Cortex of kidney (tissue), 1 donor: ENCODE data around the gene IGSF3.

Experiments used
- DNase-seq: peaks from one replicate; lab custom pipeline; 2025; lab: John Stamatoyannopoulos, UW

The IGSF3 gene

DNA sequence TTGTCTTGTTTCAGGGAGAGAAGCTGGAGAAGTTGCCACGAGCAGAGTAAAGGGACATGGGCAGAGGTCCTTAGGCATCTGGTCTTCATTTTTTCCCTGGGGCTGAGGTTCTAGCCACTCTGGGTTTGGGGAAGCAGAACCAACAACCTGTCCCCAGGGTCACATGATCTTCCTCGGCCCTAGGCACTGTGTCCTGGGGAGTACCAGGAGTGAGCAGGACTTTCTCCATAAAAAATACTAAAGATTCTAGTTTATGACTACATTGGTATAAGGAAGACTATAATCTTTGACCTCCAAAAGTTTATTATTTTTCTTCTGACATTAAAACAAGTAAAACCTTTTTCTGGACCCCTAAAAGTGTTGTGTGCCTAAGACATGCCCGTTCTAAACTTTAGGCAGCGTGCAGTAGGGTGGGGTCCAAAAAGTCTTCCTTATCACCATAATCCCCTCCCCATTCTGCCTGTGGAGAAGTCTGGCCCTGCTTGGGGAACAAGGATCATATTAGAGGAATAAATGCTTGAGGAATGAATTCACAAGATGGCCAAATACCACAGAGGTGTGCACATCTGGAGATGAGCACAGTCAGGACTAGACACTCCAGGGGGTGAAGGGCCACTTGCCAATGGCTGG is 19.3 kb upstream of the IGSF3 start:
- DNase-seq, result no peak

DNA sequence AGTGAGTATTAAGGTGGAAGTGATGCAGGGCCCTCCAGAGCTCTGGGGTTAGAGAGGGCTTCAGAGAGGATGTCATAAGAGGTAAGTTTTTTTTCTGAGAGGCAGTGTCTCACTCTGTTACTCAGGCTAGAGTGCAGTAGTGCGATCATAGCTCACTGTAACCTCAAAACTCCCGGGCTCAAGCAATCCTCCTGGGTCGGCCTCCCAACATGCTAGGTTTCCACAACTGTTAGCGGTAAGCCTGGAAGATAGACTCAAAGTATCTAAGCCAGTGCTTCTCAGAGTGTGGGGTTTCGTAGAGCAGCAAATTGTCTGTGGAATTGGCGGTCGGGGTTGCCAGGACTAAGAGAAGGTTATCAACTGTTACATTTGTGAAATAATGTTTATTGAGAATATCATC is 18.6 kb upstream of the IGSF3 start:
- DNase-seq, result no peak

DNA sequence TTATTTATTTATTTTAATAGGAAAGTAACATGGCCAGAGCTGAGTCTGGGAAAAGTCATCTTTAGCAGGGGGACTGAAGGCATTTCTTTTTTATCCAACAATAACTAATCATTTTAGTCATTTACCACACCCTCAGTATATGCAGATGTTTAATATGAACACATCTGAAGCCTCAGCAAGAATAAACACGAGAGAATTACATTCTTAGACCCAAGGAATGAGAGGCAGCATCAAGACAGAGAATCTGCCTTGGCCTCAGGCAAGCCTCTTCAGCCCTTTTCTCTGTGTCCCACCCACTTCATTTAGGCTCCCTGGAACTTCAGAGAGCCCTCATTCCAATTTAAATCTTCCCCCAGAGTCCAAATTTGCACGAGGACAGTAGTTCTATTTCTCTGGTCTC is 17.0 kb upstream of the IGSF3 start:
- no peak for DNase-seq

DNA sequence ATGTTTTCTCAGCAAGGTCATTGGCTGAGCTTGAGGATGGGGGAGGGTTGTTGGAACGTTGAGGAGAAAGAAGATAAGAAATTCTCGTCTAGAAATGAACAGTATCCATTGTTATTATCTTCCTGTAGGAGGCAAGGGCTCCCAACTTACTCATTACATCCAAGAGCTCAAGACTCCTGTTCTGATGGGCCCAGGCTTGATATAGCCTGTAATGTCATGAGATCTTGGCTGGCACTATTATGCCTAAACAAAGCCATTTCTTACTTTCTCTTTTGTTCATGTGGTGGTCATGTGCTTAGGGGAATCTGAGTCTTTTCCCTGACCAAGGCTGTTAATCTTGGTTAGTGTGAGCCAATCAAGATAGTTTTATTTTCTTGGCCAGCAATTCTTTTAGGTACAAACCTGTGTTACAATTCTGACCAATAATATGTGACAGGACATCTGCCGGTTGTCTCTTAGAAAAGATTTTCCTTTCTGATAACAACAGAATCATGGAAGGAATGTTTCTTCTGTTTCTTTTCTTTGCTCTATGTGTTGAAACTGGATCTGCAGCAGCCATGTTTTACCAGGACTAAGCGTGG is 15.2 kb upstream of the IGSF3 start:
- DNase-seq, result no peak

DNA sequence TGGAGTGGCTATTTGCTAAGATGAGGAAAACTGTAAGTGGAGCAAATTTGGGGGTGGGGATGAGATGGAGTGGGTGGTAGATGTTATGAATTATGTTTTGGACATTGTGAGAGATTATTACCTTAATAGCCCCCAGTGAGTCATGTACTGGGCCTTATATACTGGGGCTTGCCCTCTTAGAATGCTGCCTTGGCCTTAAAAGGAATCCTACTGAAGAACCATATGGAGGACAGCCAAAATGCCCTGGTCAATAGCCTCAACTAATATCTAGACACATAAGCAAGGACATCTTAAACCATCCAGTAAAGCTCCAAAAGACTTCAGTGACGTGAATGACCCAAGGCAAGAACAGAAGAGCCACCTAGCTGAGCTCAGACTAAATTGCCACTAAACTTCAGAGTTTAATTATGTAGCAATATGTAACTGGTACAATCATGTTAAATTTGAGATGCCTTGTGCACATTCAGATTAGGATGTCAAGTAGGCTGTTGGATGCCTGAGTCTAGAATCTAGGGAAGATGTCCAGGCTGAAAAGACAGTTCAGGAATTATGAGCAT is 13.9 kb upstream of the IGSF3 start:
- no peak for DNase-seq

DNA sequence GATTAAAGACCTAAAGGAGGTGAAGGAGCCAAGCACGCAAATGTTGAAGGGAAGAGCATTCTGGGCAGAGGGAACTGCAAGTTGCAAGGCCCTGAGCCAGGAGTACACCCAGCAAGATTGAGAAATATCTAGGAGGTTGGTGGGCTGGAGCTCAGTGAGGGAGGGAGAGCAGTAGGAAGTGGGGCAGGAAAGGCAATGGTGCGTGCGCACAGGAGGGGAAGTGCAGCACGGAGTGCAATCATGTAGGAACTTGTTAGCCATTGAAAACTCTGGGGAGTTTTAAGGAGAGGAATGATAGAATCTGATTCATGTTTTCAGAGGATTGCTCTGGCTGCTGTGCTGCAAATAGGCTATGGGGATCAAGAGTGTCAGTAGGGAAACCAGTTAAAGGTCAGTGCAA is 13.2 kb upstream of the IGSF3 start:
- no peak for DNase-seq

DNA sequence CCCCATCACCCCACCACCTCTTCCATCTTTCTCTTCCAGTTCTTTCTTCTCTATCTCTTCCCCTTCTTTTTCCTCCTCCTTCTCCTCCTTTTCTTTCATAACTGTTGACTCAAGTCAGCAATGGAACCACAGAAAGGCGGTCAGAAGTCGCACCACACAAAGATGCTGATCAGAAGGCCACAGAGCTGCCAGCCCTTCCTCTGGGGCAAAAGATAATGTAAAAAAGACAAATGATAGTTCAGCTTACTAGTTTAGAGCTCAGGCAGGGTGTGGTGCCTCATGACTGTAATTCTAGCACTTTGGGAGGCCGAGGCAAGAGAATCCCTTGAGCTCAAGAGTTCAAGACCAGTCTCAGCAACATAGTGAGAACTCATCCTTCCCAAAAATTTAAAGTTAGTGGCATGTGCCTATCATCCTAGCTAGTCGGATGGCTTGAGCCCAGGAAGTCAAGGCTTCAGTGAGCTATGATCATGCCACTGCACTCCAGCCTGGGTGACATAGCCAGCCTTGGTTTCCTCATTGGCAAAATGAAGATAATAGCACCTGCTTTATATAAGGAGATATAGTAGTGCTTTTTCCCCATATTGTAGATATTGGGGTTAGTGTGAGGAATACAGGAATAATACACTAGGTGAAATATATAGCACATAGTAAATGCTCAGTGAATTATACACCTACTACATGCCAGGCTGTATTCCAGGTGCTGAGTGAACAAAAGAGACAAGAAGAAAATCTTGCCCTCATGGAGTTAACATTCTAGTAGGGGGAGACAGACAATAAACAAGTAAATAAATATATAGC is 12.5 kb upstream of the IGSF3 start:
- DNase-seq, result no peak

DNA sequence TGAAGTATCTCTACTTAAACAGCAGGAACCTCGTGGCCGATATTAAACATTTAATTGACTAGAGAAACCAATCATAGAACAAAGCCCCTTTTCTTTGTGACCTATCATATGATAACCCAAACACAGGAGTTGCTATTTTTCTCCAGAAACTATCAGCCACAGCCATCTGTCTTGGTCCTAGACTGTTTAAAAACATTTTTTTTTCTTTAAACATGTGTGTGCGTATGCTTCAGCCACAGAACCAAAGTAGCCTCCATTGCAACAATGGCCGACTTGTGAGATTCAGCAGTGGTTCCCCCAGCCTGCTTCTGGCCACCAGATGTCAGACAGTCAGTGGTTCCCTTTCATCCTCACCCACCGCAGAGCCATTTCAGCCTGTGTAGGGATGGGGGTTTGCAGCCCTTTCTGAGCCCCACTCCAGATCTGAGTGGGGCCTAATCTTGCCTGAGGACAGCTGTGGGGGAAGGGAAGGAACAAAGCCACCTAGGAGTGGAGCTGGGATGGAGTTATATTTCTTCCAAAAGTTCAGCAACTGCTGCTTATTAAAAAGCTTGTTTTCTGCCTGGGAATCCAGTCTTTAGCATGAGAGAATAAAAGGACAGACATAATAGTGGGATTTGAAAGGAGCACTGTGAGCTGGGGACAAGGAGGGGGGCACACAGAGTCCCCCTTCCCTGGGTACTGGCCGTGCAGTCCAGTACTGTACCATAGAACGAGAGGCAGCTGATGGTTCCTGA is 11.7 kb upstream of the IGSF3 start:
- no peak for DNase-seq

DNA sequence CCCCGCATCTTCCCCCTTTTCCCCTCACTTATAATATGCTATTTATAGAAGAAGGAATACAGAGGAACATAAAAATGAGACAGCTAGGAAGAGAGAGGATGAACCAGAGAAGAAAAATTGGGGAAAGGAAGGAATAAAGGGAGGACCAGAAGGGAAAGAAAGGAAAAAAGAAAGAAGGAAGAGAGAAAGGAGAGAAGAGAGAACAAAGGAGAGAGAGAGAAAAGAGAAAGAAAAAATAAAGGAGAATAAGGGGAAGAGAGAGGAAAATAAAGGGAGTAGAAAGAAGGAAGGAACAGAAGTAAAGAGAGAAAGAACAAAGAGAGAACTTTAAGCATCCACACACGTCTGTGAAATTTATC is 11.2 kb upstream of the IGSF3 start:
- DNase-seq, result no peak

DNA sequence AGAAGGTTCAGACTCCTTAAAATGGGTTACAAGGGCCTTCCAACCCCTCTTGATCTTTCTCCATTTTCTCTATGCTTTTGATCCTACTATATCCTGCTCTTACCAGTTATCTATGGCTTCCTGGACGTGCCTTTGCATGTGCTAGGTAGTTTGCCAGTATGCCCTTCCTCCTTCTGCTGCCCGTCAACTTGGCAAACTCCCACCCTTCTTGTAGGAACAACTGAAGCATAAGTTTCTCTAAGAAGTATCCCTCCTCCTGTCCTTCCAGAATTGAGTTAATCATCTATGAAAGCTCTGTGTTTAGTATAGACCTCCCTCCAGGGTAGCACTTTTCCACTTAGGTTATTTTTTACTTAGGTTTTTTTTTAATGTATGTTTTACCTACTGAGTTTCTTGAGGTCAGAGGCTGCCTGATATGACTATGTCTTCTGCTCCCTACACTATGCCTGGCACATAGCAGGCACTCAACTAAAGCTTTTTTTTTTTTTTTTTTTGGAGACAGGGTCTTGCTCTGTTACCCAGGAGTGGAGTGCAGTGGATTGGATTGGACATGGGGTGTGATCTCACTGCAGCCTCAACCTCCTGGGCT is 10.0 kb upstream of the IGSF3 start:
- DNase-seq, result no peak

DNA sequence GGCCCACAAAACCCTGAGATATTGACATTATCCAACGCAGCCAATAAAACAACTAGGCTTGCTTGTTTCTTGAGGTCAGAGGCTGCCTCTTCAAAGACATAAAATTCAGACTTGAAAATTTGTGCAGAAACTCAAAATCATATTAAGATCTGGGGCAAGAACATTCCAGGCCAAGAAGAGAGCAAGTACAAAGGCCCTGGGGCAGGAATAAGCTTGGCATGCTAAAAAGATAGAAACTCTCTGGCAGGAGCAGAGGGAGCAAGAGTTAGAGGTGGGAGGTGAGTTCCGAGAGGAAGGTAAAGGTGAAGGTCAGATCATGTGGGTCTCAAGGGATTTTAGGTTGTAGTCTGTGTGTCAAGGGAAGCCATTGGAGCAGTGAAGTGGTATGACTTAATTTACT is 8.8 kb upstream of the IGSF3 start:
- DNase-seq, result no peak

DNA sequence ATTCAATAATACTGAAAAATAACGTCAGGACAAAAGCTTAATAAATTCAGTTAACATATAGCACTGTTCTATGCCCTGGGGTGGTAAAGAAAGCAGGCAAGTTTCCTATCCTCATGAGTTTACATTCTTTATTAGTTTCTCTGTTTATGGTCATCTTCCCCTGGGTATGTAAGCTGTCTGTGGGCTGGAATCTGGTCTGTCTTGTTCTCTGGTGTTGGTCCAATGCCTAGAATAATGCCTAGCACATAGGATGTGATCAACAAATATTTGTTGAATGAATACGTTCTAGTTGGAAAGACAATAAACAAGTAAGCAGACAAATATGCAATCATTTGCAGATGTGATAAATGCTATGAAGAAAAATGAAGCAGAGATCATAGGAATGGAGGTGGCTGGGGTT is 7.2 kb upstream of the IGSF3 start:
- DNase-seq, result no peak

DNA sequence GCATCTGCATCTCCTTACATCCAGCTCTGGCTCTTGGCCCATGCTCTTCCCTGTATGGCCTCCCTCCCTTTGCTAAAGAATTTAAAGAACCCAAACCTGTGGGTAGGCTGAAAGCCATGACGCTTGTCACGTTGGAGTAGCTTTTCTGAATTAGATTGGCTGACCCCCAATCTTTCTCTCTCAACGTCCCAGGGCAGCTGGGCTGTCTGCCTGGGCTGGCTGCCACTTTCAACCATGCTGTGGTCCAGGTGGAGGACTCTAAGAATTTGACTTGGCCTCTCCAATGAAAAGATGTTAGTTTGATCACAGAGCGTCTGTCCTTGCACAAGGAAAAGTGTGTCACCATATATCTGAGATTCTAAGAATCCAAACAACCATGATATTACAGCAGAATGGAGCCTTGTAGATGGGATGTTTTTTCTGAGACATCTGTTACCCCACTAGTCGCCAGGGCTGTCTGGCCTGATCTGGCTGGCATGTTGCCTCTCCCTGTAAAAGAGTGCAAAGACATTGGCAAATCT is 6.5 kb upstream of the IGSF3 start:
- DNase-seq, result no peak

DNA sequence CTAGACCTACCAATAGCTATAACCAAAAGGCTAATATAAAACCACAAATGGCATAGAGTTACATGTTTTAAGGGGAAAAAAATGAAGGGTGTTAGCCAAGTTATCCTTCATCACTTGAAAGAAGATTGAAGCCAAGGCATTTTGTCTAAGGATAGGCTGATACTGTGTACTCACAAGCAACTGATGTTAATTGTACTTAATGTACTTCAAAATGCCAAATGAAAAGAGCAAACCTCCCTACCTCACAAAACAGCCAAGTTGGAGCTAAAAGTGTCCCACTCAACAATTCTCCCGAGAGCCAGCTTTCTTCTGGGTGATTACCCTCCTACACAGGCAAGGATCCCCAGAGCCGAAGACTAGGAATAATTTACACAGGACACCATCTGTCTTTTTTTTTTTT is 4.4 kb upstream of the IGSF3 start:
- DNase-seq, result no peak

DNA sequence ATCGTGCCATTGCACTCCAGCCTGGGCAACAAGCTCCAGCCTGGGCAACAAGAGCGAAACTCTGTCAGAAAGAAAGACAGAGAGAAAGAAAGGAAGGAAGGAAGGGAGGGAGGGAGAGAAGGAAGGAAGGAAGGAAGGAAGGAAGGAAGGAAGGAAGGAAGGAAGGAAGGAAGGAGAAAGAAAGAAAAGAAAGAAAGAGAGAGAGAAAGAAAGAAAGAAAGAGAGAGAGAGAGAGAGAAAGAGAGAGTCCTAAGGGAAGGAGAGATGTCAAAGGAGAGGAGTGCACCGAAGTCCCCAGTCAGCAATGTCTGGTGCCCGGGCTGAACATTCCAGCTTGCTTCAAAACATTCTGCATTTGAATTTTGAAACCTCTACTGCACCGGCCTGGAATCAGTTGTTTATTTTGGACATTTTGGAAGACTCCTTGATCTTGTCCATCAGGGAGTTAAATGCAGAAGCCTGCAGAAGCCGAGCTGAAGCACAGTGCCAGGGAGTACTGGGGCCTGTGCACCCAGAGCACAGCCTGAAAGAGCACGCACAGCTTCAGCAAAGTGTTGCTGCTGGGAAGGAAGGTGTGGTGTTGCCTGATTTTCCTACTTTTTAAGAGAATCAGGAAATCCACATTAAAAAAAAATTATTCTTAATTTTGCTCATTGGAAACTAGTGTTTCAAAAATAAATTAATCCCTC is 3.7 kb upstream of the IGSF3 start:
- no peak for DNase-seq

DNA sequence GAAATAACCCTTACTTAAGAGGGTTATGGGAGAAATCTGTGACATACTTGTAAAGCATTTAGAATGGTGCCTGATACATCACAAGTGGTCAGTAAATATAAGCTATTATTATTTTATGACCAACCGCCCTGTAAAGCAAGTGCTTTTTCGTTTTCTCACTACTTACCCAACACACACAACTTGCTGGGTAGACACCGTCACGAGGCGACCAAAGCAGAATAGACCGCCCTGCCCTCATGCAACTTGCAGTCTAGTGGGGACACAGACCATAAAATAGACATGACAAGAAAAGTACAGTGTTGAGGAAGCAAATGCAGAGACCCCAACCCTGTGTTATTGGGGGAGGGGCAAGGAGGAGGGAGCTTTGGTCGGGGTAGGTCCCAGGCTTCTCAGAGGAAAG is 744 bp upstream of the IGSF3 start:
- DNase-seq, result no peak

DNA sequence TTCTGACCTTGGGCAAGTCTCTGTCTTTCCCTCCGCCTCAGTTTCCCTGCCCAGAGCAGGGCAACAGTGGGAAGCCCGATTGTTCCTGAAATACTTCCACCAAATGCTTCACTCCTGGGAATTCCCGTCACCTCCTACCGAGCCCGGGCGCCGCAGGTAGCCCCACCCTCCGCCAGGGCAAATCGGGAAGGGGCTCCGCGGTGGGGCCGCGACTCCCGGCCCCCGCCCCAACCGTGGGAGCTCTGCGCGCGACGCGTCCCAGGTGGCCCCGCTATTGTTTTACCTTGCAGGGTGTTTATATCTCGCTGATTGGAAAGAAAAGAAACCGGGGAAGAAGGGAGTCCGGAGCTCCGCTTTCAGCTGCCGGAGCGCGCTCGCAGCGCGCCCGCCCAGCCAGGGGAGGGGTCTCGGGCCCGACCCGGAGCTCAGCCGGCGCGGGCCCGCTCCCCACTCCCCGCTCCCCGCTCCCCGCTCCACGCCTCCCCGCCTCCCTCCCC is 407 bp downstream of the IGSF3 start:
- no peak for DNase-seq

DNA sequence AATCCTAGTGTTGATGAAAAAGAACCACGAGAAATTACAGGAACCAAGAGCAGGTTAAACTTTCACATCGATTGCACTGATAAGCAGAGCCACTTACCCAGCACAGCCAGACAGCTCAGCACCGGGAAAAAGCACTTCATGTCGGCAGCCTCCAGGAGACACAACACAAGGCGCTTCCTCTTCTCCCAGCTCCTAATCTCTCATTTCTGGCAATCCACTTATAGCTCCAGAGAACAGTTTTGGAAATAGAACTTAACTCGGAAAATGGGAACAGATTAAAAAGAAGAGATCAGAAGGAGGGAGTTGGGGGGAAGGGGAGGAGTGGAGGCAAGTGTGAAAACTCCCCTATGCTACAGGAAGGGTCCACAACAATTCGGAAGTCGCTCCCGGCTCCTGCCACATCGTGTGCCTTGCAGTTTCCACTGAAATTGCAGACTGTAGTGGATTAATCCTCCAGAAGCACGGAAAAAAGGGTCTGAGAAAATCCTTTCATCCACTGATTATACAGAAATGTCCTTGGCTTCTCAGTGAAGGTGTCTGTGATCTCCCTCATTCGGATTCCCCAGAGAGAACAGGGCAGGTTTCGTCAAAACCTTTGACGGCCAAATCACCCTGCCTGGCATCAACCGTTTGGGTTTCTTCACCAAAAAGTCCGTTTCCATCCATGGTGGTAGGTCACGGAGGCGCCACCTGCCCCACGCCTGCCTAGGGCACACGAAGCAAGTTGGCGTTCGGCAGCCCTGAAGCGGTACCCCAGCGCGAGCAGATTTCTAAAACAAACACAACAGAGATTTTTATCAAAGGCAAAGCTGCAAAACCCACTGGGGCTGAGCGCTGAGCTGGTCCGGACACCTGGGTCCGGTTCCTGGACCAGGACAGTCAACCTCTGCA is 1.1 kb downstream of the IGSF3 start:
- DNase-seq, result no peak

DNA sequence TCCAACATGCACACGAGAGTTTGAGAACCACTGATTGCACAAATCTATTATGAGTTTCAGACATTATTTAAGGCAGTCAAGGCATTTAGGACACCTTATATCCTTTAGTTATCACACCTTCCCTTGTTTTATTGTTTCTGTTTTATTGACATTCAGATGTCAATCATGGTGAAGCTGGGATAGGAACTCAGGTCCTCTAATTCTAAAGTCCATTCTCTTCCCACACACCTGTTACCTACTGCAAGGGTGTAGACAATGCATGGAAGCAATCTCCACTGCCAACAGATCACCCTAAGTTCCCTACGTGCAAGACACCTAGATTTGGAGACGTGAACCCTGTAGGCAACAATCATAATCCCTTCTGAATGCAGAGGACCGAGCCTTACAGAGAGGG is 2.6 kb downstream of the IGSF3 start:
- no peak for DNase-seq

DNA sequence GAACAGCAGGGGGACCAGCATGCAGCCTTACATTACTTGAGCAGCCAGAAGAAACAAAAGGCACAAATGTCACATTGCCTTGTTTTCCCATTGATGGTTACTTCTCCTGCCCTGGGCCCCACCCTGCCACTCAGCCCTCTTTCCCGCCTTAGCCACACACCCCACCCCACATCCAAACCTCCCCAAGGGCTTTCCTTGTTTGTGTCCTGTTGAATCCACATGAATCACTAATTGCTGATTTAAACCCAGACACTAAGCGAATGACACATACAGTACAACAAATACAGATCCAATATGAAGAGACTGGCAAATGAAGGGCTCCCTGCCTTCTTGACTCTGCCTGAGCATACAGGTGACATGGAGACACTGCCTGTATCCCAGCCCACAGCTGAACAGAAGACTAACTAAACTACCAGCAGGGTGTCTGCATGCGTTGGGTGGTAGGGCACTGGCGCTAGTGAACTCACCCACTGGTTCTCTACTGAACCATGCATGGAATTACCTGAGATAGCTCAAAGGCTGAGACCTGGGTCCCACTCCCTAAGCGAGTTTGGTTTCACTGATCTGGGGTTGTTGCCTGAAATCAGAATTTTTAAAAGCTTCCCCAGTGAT is 3.1 kb downstream of the IGSF3 start:
- DNase-seq, result no peak
